Renal cortex interstitium (tissue), 11 donors: Measurements from ENCODE around the gene MFSD6L. TPM values are rescaled to one million over a fixed set of nuclear protein-coding genes. Genes with fewer than 3 reads are reported as not detected.

Source experiments
- DNase-seq, 11 donors: peaks; one replicate each; pipeline ENCODE4 v3.0.0-alpha.2; 2013; ENCODE audit warnings: low read depth in 9 of 11, low spot score in 4 of 11; ENCODE audit errors: extremely low read depth in 1 of 11
- polyA plus RNA-seq, 3 donors: library from polyadenylated mRNA; unstranded; fragments of 120-200 nt; gene quantifications; one replicate each; pipeline ENCODE4 v1.2.1, GENCODE V29; 2013; ENCODE audit not compliant: insufficient read length in 3 of 3

The MFSD6L gene
- polyA plus RNA-seq, 3 donors, result 2.4 to 3.6 (median 3.3) TPM

DNA sequence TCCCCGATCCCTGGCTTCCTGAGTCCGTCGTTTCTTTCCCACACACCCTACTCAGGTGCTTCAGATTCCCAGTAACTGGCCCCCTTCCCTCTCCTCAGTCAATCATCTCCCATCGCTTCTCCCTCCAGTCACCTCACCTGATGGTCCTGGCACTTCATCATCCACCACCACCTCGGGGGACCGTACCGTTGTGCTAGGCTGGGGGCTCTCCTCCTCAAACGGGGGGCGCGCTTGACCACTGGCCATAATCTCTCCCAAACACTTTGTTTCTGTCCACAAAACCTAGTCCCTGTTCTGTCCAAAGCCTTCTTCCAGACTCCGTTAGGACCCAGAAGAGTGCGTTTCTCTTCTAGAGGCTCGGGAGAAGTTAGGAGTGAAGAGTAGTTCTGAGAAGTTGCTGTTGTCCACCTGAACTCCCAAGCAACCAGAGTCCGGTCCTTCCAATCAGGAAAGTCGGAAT lies 41.0 kb downstream of the MFSD6L start, which contains the start of gene SPDYE4:
SPDYE4 (minus strand) TSS at position 410 of the 460 bp plus-strand sequence; CDS start at position 246, 164 bp downstream.
- DNase-seq, result no peak

DNA sequence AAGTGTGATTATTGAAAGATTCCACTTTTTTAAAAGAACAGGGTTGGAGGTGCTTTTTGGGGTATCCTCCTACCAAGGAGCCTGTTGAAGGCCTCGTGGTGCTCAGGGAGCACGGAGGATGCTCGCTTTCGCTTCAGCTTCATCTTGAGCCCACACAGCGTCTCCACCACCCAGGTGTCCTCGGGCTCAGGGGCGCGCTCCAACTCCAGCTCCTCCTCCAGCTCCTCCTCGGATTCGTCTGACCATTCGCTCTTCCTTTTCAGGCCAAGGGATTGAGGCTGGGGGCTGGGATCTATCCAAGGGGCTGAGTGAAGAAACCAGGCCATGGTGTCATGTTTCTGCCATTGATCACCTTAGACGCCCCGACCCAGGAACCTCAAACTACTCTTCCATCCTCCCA lies 42.0 kb downstream of the MFSD6L start:
- DNase-seq, result no peak

DNA sequence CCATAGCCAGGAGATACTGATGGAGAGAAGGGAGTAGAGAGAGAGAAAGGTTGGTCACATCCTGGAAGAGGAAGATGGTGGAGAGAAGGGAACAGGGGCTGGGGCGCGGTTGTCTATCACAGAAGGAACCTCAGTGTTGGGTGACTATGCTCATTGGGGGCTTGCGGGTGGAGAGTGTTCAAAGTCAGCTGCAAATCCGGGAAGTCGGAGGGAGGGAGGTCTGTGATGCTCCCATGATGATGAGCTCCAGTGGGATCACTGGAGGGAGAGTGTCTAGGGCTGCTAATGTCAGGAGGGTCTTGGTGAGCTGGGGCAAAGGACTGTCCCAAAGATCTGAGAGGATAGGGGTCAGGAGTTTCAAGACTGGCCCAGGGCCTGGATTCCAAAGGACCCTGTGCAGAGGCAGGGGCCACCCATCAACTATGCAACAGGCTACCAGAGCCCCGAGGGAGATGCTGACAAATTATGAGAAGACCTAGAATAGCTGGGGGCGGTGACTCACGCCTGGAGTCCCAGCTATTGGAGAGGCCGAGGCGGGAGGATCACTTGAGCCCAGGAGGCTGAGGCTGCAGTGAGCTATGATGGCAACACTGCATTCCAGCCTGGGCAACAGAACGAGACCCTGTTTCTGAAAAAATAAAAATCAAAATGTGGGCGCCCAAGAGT lies 43.4 kb downstream of the MFSD6L start:
- DNase-seq, result no peak

DNA sequence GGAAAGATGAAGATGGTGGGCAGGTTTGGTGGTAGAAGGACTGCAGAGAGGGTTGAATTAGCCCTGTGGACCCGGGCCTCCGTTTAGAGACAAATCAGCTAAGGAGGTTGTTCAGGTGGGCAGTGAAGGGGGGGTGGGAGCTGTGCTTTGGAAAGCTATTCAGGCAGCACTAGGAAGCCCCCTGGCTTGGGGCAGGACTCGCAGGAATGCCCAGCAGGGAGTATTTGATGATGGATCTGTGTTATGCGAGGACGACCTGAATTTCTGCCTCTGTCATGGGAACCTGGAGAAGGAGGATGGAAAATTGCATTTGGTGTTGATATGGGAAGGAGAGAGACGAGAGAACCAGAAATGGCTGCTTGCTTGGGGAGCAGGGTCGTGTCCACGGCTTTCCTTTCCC lies 44.3 kb downstream of the MFSD6L start:
- DNase-seq, result no peak

DNA sequence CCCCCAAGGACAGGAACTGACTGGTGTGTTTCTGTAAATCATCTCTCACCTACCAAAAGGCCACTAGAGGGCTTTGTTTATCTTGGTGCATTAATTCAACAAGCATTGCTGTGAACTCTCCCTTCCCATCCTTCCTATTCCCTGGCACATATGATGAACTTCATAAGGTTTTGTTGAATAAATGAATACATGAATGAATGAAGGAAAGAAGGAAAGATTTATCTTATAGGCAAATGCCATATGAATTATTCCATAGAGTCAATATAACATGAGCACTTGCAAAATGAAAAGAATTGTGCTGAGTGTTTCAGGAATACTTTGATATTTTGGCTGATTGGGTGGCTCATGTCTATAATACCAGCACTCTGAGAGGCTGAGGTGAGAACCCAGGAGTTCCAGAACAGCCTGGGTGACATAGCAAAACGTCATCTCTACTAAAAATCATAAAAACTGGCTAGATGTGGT lies 45.2 kb downstream of the MFSD6L start:
- no peak for DNase-seq

DNA sequence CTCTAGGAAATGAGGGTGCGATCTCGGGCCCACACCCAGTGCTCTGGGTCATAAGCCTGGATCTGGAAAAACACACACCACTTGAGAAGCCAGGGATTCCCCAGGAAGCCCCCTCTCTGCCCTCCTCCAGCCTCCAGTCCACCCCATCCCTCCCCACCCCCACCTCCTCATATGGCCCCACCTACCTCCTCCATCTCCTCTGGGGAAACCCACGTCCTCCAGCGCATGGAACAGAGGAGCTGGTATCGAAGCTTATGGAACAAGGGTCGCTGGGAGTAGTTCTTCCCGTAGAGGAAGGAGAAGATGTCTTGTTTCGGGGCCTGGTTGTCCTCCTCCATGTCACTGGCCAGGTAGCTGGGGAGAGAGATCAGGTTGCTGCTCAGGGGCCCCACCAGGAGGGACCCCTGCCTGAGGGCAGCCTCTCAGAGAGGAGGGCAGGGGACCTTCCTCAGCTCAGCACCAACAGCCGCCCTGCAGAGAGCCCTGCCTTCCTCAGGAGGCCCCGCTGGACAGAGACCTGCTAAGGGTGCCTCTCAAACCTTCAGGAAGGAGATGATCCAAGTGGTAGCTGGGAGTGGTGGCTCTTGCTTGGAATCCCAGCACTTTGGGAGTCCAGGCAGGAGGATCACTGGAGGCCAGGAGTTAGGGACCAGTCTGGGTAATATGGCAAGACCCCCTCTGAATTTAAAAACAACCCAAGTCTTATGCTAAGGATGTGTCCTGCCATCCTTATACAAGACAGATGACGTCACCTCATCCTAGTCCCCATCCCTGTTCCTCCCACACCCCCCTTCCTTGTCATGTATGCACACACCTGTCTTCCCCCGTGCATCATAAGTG lies 45.8 kb downstream of the MFSD6L start:
- DNase-seq, result no peak

DNA sequence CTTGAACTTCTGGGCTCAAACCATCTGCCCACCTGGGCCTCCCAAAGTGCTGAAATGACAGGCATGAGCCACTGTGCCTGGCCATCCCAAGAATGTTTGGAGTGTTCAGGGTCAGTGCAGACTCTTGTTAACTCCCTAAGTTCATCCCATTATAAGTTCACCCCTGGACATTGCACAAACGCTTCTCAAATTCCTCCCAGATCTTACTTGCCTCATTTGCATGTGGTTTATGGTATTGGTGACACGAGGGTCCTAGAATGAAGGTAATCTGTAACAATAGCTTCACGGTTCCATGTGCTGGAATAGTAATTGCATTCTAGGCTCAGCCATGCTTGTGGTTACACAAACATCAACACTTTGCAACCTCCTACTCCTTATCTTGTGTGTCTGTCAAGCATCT lies 49.5 kb downstream of the MFSD6L start:
- DNase-seq, result peak in 1 of 11 donors; percentile 43

DNA sequence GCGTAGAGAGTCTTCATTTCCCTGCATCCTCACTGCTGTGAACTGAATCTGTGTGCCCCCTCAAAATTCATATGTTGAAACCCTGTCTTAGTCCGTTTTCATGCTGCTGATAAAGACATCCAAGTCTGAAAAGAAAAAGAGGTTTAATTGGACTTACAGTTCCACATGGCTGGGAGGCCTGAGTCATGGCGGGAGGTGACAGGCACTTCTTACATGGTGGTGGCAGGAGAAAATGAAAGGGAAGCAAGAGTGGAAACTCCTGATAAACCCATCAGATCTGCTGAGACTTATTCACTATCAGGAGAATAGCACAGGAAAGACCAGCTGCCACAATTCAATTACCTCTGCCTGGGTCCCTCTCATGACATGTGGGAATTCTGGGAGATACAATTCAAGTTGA lies 51.4 kb downstream of the MFSD6L start:
- no peak for DNase-seq

Other genes starting within 250 kb of the MFSD6L start
- gene MYH10, start 168.6 kb downstream of the MFSD6L start, polyA plus RNA-seq, result 100 to 1,000 TPM; 236 to 286 (median 264) TPM
- gene CCDC42, start 54.5 kb downstream of the MFSD6L start, polyA plus RNA-seq, result under 1 TPM; 0.27 to 0.73 (median 0.47) TPM
- under 1 TPM in 2 of 3 donors, not detected in 1; 0.16 to 0.59 TPM for gene SPDYE4, start 40.8 kb downstream of the MFSD6L start, polyA plus RNA-seq
- 1 to 10 TPM; 1.2 to 2.2 (median 1.4) TPM for gene PIK3R6, start 68.3 kb upstream of the MFSD6L start, polyA plus RNA-seq
- 1 to 10 TPM in 1 of 3 donors, under 1 TPM in 2; 0.81 to 1.3 (median 0.90) TPM for gene PIK3R5, start 166.3 kb upstream of the MFSD6L start, polyA plus RNA-seq
- 10 to 100 TPM in 1 of 3 donors, 1 to 10 TPM in 2; 3.3 to 12.0 (median 7.9) TPM for gene NTN1, start 222.1 kb upstream of the MFSD6L start, polyA plus RNA-seq